Neural cell (in vitro differentiated cells): ENCODE measurements around the gene LRSAM1. TPM values are rescaled to one million over a fixed set of nuclear protein-coding genes. Genes with fewer than 3 reads are reported as not detected.

Experiments used
- H2AFZ ChIP-seq: fragments of 200-600, 300-800 bp; sonication (generic), shearing (Covaris generic); 2 replicates; pipeline ENCODE4 v1.6.0; 2014; ENCODE audit warnings: low read depth, mild to moderate bottlenecking, antibody characterized with exemption, low read length, moderate library complexity
- H3F3A ChIP-seq: fragments of 200-600 bp; shearing (Covaris generic); 2 replicates; pipeline ENCODE4 v1.6.1; 2016; ENCODE audit warnings: mild to moderate bottlenecking, moderate library complexity, mixed read lengths, antibody characterized with exemption, low read length; ENCODE audit not compliant: insufficient read depth, poor library complexity, severe bottlenecking
- H3K27ac ChIP-seq: fragments of 200-600, 300-800 bp; sonication (generic), shearing (Covaris generic); 2 replicates; pipeline ENCODE4 v1.5.1; 2014; ENCODE audit warnings: mild to moderate bottlenecking, low read length, moderate library complexity
- H3K27me3 ChIP-seq: fragments of 300-800, 200-600 bp; sonication (generic), shearing (Covaris generic); 2 replicates; pipeline ENCODE4 v1.6.0; 2014; ENCODE audit warnings: mild to moderate bottlenecking, low read depth, low read length, moderate library complexity; ENCODE audit not compliant: insufficient read depth
- H3K36me3 ChIP-seq: fragments of 300-800, 200-600 bp; sonication (generic), shearing (Covaris generic); 2 replicates; pipeline ENCODE4 v1.5.1; 2014; ENCODE audit warnings: mild to moderate bottlenecking, antibody characterized with exemption, low read length, moderate library complexity; ENCODE audit not compliant: insufficient read depth
- H3K4me2 ChIP-seq: fragments of 300-800, 200-600 bp; sonication (generic), shearing (Covaris generic); 2 replicates; pipeline ENCODE4 v1.6.0; 2014; ENCODE audit warnings: mild to moderate bottlenecking, low read length
- H3K4me3 ChIP-seq: fragments of 300-800, 200-600 bp; sonication (generic), shearing (Covaris generic); 2 replicates; pipeline ENCODE4 v1.5.1; 2014; ENCODE audit warnings: mild to moderate bottlenecking, low read length, moderate library complexity
- H3K79me2 ChIP-seq: fragments of 200-600 bp; shearing (Covaris generic); replicated peaks from 2 replicates; pipeline ENCODE4 v1.6.0; 2014; ENCODE audit warnings: mild to moderate bottlenecking, low read length, moderate library complexity; ENCODE audit not compliant: insufficient read depth
- H3K9ac ChIP-seq: fragments of 300-800, 200-600 bp; sonication (generic), shearing (Covaris generic); 2 replicates; pipeline ENCODE4 v1.6.1; 2016; ENCODE audit warnings: mild to moderate bottlenecking, low read length, mixed read lengths
- H3K9me2 ChIP-seq: fragments of 200-600 bp; shearing (Covaris generic); 2 replicates; pipeline ENCODE4 v1.6.1; 2016; ENCODE audit warnings: mild to moderate bottlenecking, low read length, mixed read lengths; ENCODE audit not compliant: insufficient read depth
- H3K9me3 ChIP-seq: fragments of 200-600, 300-800 bp; sonication (generic), shearing (Covaris generic); 2 replicates; pipeline ENCODE4 v1.6.1; 2016; ENCODE audit warnings: mild to moderate bottlenecking, mixed run types, low read length, moderate library complexity, mixed read lengths
- H4K20me1 ChIP-seq: fragments of 200-600 bp; shearing (Covaris generic); 2 replicates; pipeline ENCODE4 v1.6.1; 2016; ENCODE audit warnings: mild to moderate bottlenecking, mixed run types; ENCODE audit not compliant: insufficient read depth
- CTCF ChIP-seq: fragments of 450-650 bp; IDR thresholded peaks from 2 replicates; pipeline ENCODE4 v1.5.1; 2014; ENCODE audit warnings: antibody characterized with exemption, mild to moderate bottlenecking, moderate library complexity; ENCODE audit not compliant: poor library complexity, severe bottlenecking
- EP300 ChIP-seq: fragments of 450-650 bp; conservative IDR thresholded peaks from 2 replicates; pipeline ENCODE4 v1.6.1; 2014; ENCODE audit warnings: antibody characterized with exemption, mild to moderate bottlenecking, moderate library complexity; ENCODE audit not compliant: poor library complexity, severe bottlenecking
- EZH2 ChIP-seq: fragments of 200-600, 300-800 bp; shearing (Covaris generic), sonication (generic); IDR thresholded peaks from 2 replicates; pipeline ENCODE4 v1.6.1; 2014; ENCODE audit warnings: antibody characterized with exemption, low read length, borderline replicate concordance, mild to moderate bottlenecking; ENCODE audit not compliant: insufficient read depth, poor library complexity, severe bottlenecking
- MXI1 ChIP-seq: fragments of 450-650 bp; conservative IDR thresholded peaks from 2 replicates; pipeline ENCODE4 v1.6.1; 2014; ENCODE audit warnings: antibody characterized with exemption, mild to moderate bottlenecking; ENCODE audit not compliant: poor library complexity, severe bottlenecking
- POLR2AphosphoS5 ChIP-seq: IDR thresholded peaks from 2 replicates; pipeline ENCODE4 v1.6.1; 2012
- RAD21 ChIP-seq: fragments of 450-650 bp; conservative IDR thresholded peaks from 2 replicates; pipeline ENCODE4 v1.6.1; 2014; ENCODE audit warnings: antibody characterized with exemption, mild to moderate bottlenecking, moderate library complexity
- SMC3 ChIP-seq: fragments of 450-650 bp; conservative IDR thresholded peaks from 2 replicates; pipeline ENCODE4 v1.6.1; 2014; ENCODE audit warnings: antibody characterized with exemption, mild to moderate bottlenecking, moderate library complexity; ENCODE audit not compliant: poor library complexity
- TAF1 ChIP-seq: IDR thresholded peaks from 2 replicates; pipeline ENCODE4 v1.6.1; 2012; ENCODE audit warnings: low read depth
- polyA plus RNA-seq: library from polyadenylated mRNA; depleted of rRNA; stranded (reverse); fragments of >200 nt; gene quantifications from 2 replicates; pipeline ENCODE4 v1.2.3, GENCODE V29; 2014
- TF ChIP-seq, protein P1 (sequence below): IDR thresholded peaks from 2 replicates; pipeline ENCODE4 v1.6.1; 2012; ENCODE audit warnings: borderline replicate concordance

Gene LRSAM1
- polyA plus RNA-seq, 1 donor from 2014 or later: 21.6 TPM

- Histone ChIP-seq H3K79me2 (no peaks in the 10 kb centered on the region), H3K27ac (no peak overlapping the region), H3K27me3 (no peaks in the 10 kb centered on the region)
These were observed 83.1 kb downstream of the LRSAM1 start for GRCh38 chr9:127534250-127534906.

GRCh38 chr9:127534931-127535330 is 83.6 kb downstream of the LRSAM1 start:
- Histone ChIP-seq H3K79me2 (no peaks in the 10 kb centered on the region), H3K36me3 (no peaks in the 10 kb centered on the region), H3F3A (no peaks in the 10 kb centered on the region), H3K27me3 (no peaks in the 10 kb centered on the region), H3K9ac (no peak overlapping the region), H3K9me2 (no peaks in the 10 kb centered on the region), H2AFZ (no peak overlapping the region), H3K9me3 (no peaks in the 10 kb centered on the region), H3K4me3 (no peak overlapping the region), H3K27ac (no peak overlapping the region), H4K20me1 (no peaks in the 10 kb centered on the region), H3K4me2 (no peak overlapping the region)
- TF ChIP-seq EZH2 (no peak), TAF1 (no peak), SMC3 (no peak), RAD21 (no peak)

More at GRCh38 chr9:127534250-127534906, 83.1 kb downstream of the LRSAM1 start:
- Histone ChIP-seq H3K9me2 (no peaks in the 10 kb centered on the region), H3K4me2 (no peak overlapping the region), H2AFZ (no peak overlapping the region), H3K9me3 (no peaks in the 10 kb centered on the region), H3F3A (no peaks in the 10 kb centered on the region), H3K36me3 (no peaks in the 10 kb centered on the region), H3K9ac (no peak overlapping the region), H3K4me3 (no peak overlapping the region), H4K20me1 (no peaks in the 10 kb centered on the region)
- TF ChIP-seq, protein P1, sequence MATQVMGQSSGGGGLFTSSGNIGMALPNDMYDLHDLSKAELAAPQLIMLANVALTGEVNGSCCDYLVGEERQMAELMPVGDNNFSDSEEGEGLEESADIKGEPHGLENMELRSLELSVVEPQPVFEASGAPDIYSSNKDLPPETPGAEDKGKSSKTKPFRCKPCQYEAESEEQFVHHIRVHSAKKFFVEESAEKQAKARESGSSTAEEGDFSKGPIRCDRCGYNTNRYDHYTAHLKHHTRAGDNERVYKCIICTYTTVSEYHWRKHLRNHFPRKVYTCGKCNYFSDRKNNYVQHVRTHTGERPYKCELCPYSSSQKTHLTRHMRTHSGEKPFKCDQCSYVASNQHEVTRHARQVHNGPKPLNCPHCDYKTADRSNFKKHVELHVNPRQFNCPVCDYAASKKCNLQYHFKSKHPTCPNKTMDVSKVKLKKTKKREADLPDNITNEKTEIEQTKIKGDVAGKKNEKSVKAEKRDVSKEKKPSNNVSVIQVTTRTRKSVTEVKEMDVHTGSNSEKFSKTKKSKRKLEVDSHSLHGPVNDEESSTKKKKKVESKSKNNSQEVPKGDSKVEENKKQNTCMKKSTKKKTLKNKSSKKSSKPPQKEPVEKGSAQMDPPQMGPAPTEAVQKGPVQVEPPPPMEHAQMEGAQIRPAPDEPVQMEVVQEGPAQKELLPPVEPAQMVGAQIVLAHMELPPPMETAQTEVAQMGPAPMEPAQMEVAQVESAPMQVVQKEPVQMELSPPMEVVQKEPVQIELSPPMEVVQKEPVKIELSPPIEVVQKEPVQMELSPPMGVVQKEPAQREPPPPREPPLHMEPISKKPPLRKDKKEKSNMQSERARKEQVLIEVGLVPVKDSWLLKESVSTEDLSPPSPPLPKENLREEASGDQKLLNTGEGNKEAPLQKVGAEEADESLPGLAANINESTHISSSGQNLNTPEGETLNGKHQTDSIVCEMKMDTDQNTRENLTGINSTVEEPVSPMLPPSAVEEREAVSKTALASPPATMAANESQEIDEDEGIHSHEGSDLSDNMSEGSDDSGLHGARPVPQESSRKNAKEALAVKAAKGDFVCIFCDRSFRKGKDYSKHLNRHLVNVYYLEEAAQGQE: no peak
- TF ChIP-seq POLR2AphosphoS5 (no peak), EZH2 (no peak), CTCF (no peak), EP300 (no peak), MXI1 (no peak), SMC3 (no peak), RAD21 (no peak), TAF1 (no peak)
